HepG2 (cell line): Measurements from ENCODE around the gene MTHFS. TPM values are rescaled to one million over a fixed set of nuclear protein-coding genes. Genes with fewer than 3 reads are reported as not detected.
A peak's percentile ranks its signal among the peaks of the same experiment; 100 is the strongest.

Experiments used
- ATAC-seq: fragments of 200-7000 bp; cut with Tn5 transposase; 3 replicates; pipeline ENCODE4 v1.9.1; 2020; ENCODE audit warnings: mild to moderate bottlenecking, moderate library complexity
- BruUV-seq: library from RNA; stranded (reverse); fragments of 400-500 nt; replicated peaks from 2 replicates; lab custom pipeline; 2021; lab: Mats Ljungman, UMichigan
- CTCF ChIA-PET: fragments of 300-600 bp; formaldehyde crosslinking; extraction: SDS; loops from one replicate; lab custom pipeline; 2021; ENCODE audit warnings: low total read pairs, inconsistent platforms, low intra/inter-chr PET ratio; lab: Yijun Ruan, JAX
- POLR2A ChIA-PET: fragments of 350-600 bp; sonication (Branson Sonifier 250); formaldehyde crosslinking; loops from one replicate; lab custom pipeline; 2020; ENCODE audit warnings: antibody characterized with exemption, inconsistent platforms; lab: Yijun Ruan, JAX
- DNase-seq: peaks from one replicate; pipeline ENCODE4 v3.0.0-alpha.2; 2015; ENCODE audit warnings: low spot score
- FAIRE-seq: peaks from 3 replicates; lab custom pipeline; 2011; peaks lifted over from hg19 to GRCh38; lab: Jason Lieb, UNC
- H2AFZ ChIP-seq: one replicate; pipeline ENCODE4 v1.6.1; 2011; ENCODE audit warnings: low read length, inconsistent platforms
- H3K27ac ChIP-seq: fragments of 300-600 bp; 3 replicates; pipeline ENCODE4 v1.8.0; 2011; ENCODE audit warnings: mixed run types, mild to moderate bottlenecking, mixed read lengths, low read length, inconsistent platforms; ENCODE audit not compliant: insufficient read depth; ENCODE audit errors: extremely low read length
- H3K27me3 ChIP-seq, 2 experiments: fragments of 200-600 bp in 1 of 2; 2 replicates in 1 of 2; 3 replicates in 1 of 2; pipeline versions ENCODE4 v1.6.0 to v1.8.0; 2011; ENCODE audit warnings: low read length in 2 of 2, mild to moderate bottlenecking in 2 of 2, moderate library complexity in 2 of 2, inconsistent platforms in 1 of 2; ENCODE audit not compliant: insufficient read depth in 2 of 2, control insufficient read depth in 1 of 2
- H3K36me3 ChIP-seq, 2 experiments: fragments of 200-600 bp in 1 of 2; replicated peaks in 1 of 2; 2 replicates in 1 of 2; 3 replicates in 1 of 2; pipeline versions ENCODE4 v1.5.1 to v1.8.0; 2011; ENCODE audit warnings: low read length in 2 of 2, inconsistent platforms in 1 of 2; ENCODE audit not compliant: insufficient read depth in 2 of 2, control insufficient read depth in 1 of 2
- H3K4me1 ChIP-seq: 2 replicates; pipeline ENCODE4 v1.5.1; 2012; ENCODE audit warnings: low read length, inconsistent platforms; ENCODE audit not compliant: insufficient read depth
- H3K4me2 ChIP-seq: 2 replicates; pipeline ENCODE4 v1.6.0; 2011; ENCODE audit warnings: low read depth, low read length, inconsistent platforms
- H3K4me3 ChIP-seq, 3 experiments: fragments of 200-600 bp in 1 of 3; sonication (generic), shearing (Covaris generic) in 1 of 3; replicated peaks in 1 of 3; 2 replicates each; pipeline ENCODE4 v1.5.1; 2011 to 2016; ENCODE audit warnings: low read length in 3 of 3, inconsistent platforms in 2 of 3, low read depth in 2 of 3, mild to moderate bottlenecking in 2 of 3, control low read depth in 1 of 3, mixed read lengths in 1 of 3; ENCODE audit not compliant: insufficient read depth in 1 of 3
- H3K79me2 ChIP-seq: one replicate; pipeline ENCODE4 v1.6.1; 2011; ENCODE audit warnings: low read length, inconsistent platforms; ENCODE audit not compliant: insufficient read depth
- H3K9ac ChIP-seq: 2 replicates; pipeline ENCODE4 v1.6.0; 2011; ENCODE audit warnings: mild to moderate bottlenecking, low read depth, low read length, inconsistent platforms; ENCODE audit not compliant: insufficient read depth
- H3K9me3 ChIP-seq: 2 replicates; pipeline ENCODE4 v1.5.1; 2012; ENCODE audit warnings: mild to moderate bottlenecking, low read length
- H4K20me1 ChIP-seq: 2 replicates; pipeline ENCODE4 v1.6.0; 2011; ENCODE audit warnings: inconsistent platforms, mild to moderate bottlenecking, low read length, moderate library complexity; ENCODE audit not compliant: insufficient read depth
- BCL6 ChIP-seq: IDR thresholded peaks from 2 replicates; pipeline ENCODE4 v1.6.1; 2016; ENCODE audit warnings: missing genetic modification reagents, missing compliant biosample characterization
- CSRNP2 ChIP-seq: sonication (generic); formaldehyde crosslinking; conservative IDR thresholded peaks from 2 replicates; pipeline ENCODE4 v1.8.0; 2022; ENCODE audit warnings: low read depth, missing genetic modification reagents
- EZH2 ChIP-seq: conservative IDR thresholded peaks from 2 replicates; pipeline ENCODE4 v1.6.1; 2012; ENCODE audit warnings: mild to moderate bottlenecking, low read depth, low read length, moderate library complexity
- HDAC6 ChIP-seq: fragments of 200-600 bp; sonication (generic); IDR thresholded peaks from 2 replicates; pipeline ENCODE4 v1.7.0; 2017; ENCODE audit warnings: mild to moderate bottlenecking, antibody characterized with exemption, low read length, low read depth
- HMG20A ChIP-seq: IDR thresholded peaks from 2 replicates; pipeline ENCODE4 v1.6.1; 2016; ENCODE audit warnings: borderline replicate concordance
- HOXA9 ChIP-seq: sonication (generic); formaldehyde crosslinking; IDR thresholded peaks from 2 replicates; pipeline ENCODE4 v1.8.1; 2022; ENCODE audit warnings: missing genetic modification reagents, mild to moderate bottlenecking, moderate library complexity, borderline replicate concordance
- KDM1A ChIP-seq: IDR thresholded peaks from 2 replicates; pipeline ENCODE4 v1.6.1; 2016; ENCODE audit warnings: missing compliant biosample characterization
- MAFF ChIP-seq: IDR thresholded peaks from 2 replicates; pipeline ENCODE4 v1.6.1; 2011; ENCODE audit warnings: low read depth, low read length, improper control_type of control experiment
- ONECUT2 ChIP-seq: sonication (generic); formaldehyde crosslinking; IDR thresholded peaks from 2 replicates; pipeline ENCODE4 v1.4.0; 2020; ENCODE audit warnings: missing genetic modification reagents
- PAX8 ChIP-seq: sonication (generic); formaldehyde crosslinking; IDR thresholded peaks from 2 replicates; pipeline ENCODE4 v1.8.0; 2022; ENCODE audit warnings: mild to moderate bottlenecking, missing genetic modification reagents, borderline replicate concordance
- PITX1 ChIP-seq: sonication (generic); formaldehyde crosslinking; IDR thresholded peaks from 2 replicates; pipeline ENCODE4 v1.5.1; 2020; ENCODE audit warnings: mild to moderate bottlenecking, missing genetic modification reagents
- SOX5 ChIP-seq: IDR thresholded peaks from 2 replicates; pipeline ENCODE4 v1.6.1; 2016; ENCODE audit warnings: borderline replicate concordance
- ZBTB44 ChIP-seq: sonication (generic); formaldehyde crosslinking; IDR thresholded peaks from 2 replicates; pipeline ENCODE4 v1.4.0; 2020; ENCODE audit warnings: missing genetic modification reagents
- ZNF383 ChIP-seq: sonication (generic); formaldehyde crosslinking; IDR thresholded peaks from 2 replicates; pipeline ENCODE4 v1.4.0; 2020; ENCODE audit warnings: missing genetic modification reagents, mild to moderate bottlenecking, borderline replicate concordance
- ZNF552 ChIP-seq: sonication (generic); formaldehyde crosslinking; IDR thresholded peaks from 2 replicates; pipeline ENCODE4 v1.9.0; 2022; ENCODE audit warnings: missing genetic modification reagents, mild to moderate bottlenecking, borderline replicate concordance
- ZNF614 ChIP-seq: IDR thresholded peaks from 2 replicates; pipeline ENCODE4 v1.6.1; 2018; ENCODE audit warnings: missing biosample characterization, missing genetic modification reagents, inconsistent platforms, borderline replicate concordance
- WGBS: methylation state at CpG from one replicate; pipeline ENCODE4 v1.1.6; 2017; ENCODE audit warnings: low lambda C conversion rate; 5-methylcytosine and 5-hydroxymethylcytosine counted together
- in situ Hi-C: cut with HindIII; loops from 2 replicates; pipeline ENCODE4 v1.10.0; 2017; ENCODE audit warnings: low pct_unique_long_range_greater_than_20kb; ENCODE audit not compliant: extremely low pct_ligation_motif_present
- intact Hi-C: fragments of 100-400 bp; cut with micrococcal nuclease; formaldehyde crosslinking; loops from one replicate; pipeline ENCODE4 v1.10.0; 2022; ENCODE audit not compliant: unreplicated experiment
- polyA plus RNA-seq, 8 experiments: library from polyadenylated mRNA; depleted of rRNA in 3 of 8; stranded (reverse) in 7 of 8; unstranded in 1 of 8; fragments of >200 nt; fragmentation: Illumina TruSeq in 4 of 8; extraction: Trizol in 4 of 8; gene quantifications; 2 replicates each; pipeline versions ENCODE4 v1.2.1 to v1.2.3, GENCODE V29; 2011 to 2016; ENCODE audit warnings: low read depth in 4 of 8, missing spikeins in 1 of 8, mixed read lengths in 1 of 8; ENCODE audit not compliant: insufficient read depth in 1 of 8
- total RNA-seq, 5 experiments: library from RNA; depleted of rRNA; stranded (reverse); fragments of >200 nt; fragmentation: Illumina TruSeq; extraction: Trizol; gene quantifications; 2 replicates each; pipeline ENCODE4 v1.2.3, GENCODE V29; 2016; ENCODE audit warnings: low read depth in 1 of 5
- TF ChIP-seq, protein P1 (sequence below): sonication (generic); formaldehyde crosslinking; IDR thresholded peaks from 2 replicates; pipeline ENCODE4 v1.9.0; 2021; ENCODE audit warnings: missing genetic modification reagents, borderline replicate concordance
- TF ChIP-seq, protein P2 (sequence below): IDR thresholded peaks from 2 replicates; pipeline ENCODE4 v1.6.1; 2016; ENCODE audit warnings: low read depth, borderline replicate concordance

Gene MTHFS
- total and polyA plus RNA-seq, 2 of the 13 experiments (the other 11 are each of a cell fraction or from before 2014, with no cell fraction given), result 37.0 to 49.7 TPM

- peak overlapping the region; percentile 60 for H3K27ac ChIP-seq
- no peak overlapping the region for H2AFZ ChIP-seq
- H3K9me3 ChIP-seq, result no peaks in the 10 kb centered on the region
- ChIA-PET POLR2A (interaction anchor here (1.3 to 3.5 kb wide), 3 partner anchors 10 to 91 kb away, joined by 5 to 37 read pairs (median 12); partner anchors contain the start of gene MTHFS), CTCF (no interaction called here)
- intact Hi-C loops, result loop anchor here (5.0 to 10.0 kb wide), 2 partner anchors 35 to 268 kb away; partner anchors contain the start of gene FAH
- FAIRE-seq (no peak), ATAC-seq (no peak), DNase-seq (no peak)
- no peak overlapping the region for H3K9ac ChIP-seq
- WGBS, result 62% methylated on average over 10 of the region's 10 CpGs
- H3K27me3 ChIP-seq, result no peaks in the 10 kb centered on the region
- in situ Hi-C loops, result loop anchor here (25.0 kb wide), 1 partner anchor 275 kb away; the partner anchor contains the start of gene FAH
- peaks cover 95% of the 10 kb centered on the region for H3K4me1 ChIP-seq
- no peak overlapping the region for H3K4me3 ChIP-seq
- peaks cover 6 to 22% of the 10 kb centered on the region in 2 experiments for H3K36me3 ChIP-seq
- H4K20me1 ChIP-seq, result no peaks in the 10 kb centered on the region
- H3K4me2 ChIP-seq, result peak overlapping the region; percentile 46
- no TSS peak for BruUV-seq
- peaks cover 18% of the 10 kb centered on the region for H3K79me2 ChIP-seq
- TF ChIP-seq HMG20A (CRISPR knock-in tag) (0 out of 2 replicates have a peak, but pooled peaks have one; percentile 15), PITX1 (CRISPR knock-in tag) (peak; percentile 57; the same call in 1 of the 2 replicates), ZNF383 (CRISPR knock-in tag) (no peak), EZH2 (no peak), HOXA9 (CRISPR knock-in tag) (no peak), PAX8 (CRISPR knock-in tag) (no peak), ZNF552 (CRISPR knock-in tag) (no peak), SOX5 (CRISPR knock-in tag) (0 out of 2 replicates have a peak, but pooled peaks have one; percentile 16), HDAC6 (no peak), ONECUT2 (CRISPR knock-in tag) (no peak), ZBTB44 (no peak), BCL6 (CRISPR knock-in tag) (peak; percentile 34; the same call in 1 of the 2 replicates), MAFF (no peak), CSRNP2 (CRISPR knock-in tag) (no peak), ZNF614 (CRISPR knock-in tag) (no peak), KDM1A (CRISPR knock-in tag) (no peak)
- TF ChIP-seq, protein P1, sequence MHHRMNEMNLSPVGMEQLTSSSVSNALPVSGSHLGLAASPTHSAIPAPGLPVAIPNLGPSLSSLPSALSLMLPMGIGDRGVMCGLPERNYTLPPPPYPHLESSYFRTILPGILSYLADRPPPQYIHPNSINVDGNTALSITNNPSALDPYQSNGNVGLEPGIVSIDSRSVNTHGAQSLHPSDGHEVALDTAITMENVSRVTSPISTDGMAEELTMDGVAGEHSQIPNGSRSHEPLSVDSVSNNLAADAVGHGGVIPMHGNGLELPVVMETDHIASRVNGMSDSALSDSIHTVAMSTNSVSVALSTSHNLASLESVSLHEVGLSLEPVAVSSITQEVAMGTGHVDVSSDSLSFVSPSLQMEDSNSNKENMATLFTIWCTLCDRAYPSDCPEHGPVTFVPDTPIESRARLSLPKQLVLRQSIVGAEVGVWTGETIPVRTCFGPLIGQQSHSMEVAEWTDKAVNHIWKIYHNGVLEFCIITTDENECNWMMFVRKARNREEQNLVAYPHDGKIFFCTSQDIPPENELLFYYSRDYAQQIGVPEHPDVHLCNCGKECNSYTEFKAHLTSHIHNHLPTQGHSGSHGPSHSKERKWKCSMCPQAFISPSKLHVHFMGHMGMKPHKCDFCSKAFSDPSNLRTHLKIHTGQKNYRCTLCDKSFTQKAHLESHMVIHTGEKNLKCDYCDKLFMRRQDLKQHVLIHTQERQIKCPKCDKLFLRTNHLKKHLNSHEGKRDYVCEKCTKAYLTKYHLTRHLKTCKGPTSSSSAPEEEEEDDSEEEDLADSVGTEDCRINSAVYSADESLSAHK (CRISPR knock-in tag), result no peak
- TF ChIP-seq, protein P2, sequence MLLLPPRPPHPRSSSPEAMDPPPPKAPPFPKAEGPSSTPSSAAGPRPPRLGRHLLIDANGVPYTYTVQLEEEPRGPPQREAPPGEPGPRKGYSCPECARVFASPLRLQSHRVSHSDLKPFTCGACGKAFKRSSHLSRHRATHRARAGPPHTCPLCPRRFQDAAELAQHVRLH, result no peak
These were observed 9.5 kb downstream of the MTHFS start for GRCh38 chr15:79887054-79887930.
